Upper lobe of left lung (tissue), 6 donors: ENCODE results near the gene TSACC. TPM values are rescaled to one million over a fixed set of nuclear protein-coding genes. Genes with fewer than 3 reads are reported as not detected.

Experiments
- ATAC-seq, 2 donors: fragments of 200-7000 bp; cut with Tn5 transposase; one replicate each; pipeline ENCODE4 v1.9.1; 2022; ENCODE audit warnings: mild to moderate bottlenecking in 2 of 2, moderate library complexity in 2 of 2; ENCODE audit not compliant: low FRiP score in 2 of 2
- DNase-seq, 2 donors: peaks; one replicate each; pipeline ENCODE4 v3.0.0-alpha.2; 2019 to 2020
- H3K27ac ChIP-seq, 4 donors: fragments of 200-600 bp; sonication (generic); one replicate each; pipeline ENCODE4 v1.5.1; 2016 to 2019
- H3K27me3 ChIP-seq, 4 donors: fragments of 200-600 bp; sonication (generic); one replicate each; pipeline ENCODE4 v1.5.1; 2017 to 2019
- H3K36me3 ChIP-seq, 4 donors: fragments of 200-600 bp; sonication (generic); one replicate each; pipeline ENCODE4 v1.5.1; 2016 to 2019
- H3K4me1 ChIP-seq, 4 donors: fragments of 200-600 bp; sonication (generic); one replicate each; pipeline ENCODE4 v1.5.1; 2018 to 2019
- H3K4me3 ChIP-seq, 4 donors: fragments of 200-600 bp; sonication (generic); one replicate each; pipeline ENCODE4 v1.5.1; 2017 to 2019; ENCODE audit warnings: mild to moderate bottlenecking in 2 of 4, moderate library complexity in 1 of 4
- H3K9me3 ChIP-seq, 4 donors: fragments of 200-600 bp; sonication (generic); one replicate each; pipeline ENCODE4 v1.5.1; 2018 to 2019
- EP300 ChIP-seq, 4 donors: sonication (generic); formaldehyde crosslinking; IDR thresholded peaks; one replicate each; pipeline ENCODE4 v1.5.1; 2017; ENCODE audit warnings: antibody characterized with exemption in 4 of 4, control low read depth in 2 of 4
- POLR2A ChIP-seq, 4 donors: fragments of 450-650 bp; IDR thresholded peaks; one replicate each; pipeline ENCODE4 v1.5.1; 2016 to 2017; ENCODE audit warnings: antibody characterized with exemption in 4 of 4, mild to moderate bottlenecking in 2 of 4
- POLR2AphosphoS5 ChIP-seq, 2 donors: sonication (generic); formaldehyde crosslinking; IDR thresholded peaks; one replicate each; pipeline ENCODE4 v1.5.1; 2017; ENCODE audit warnings: antibody characterized with exemption in 2 of 2
- WGBS, 2 donors: methylation state at CpG; one replicate each; pipeline ENCODE4 v1.1.5; 2017 to 2018; 5-methylcytosine and 5-hydroxymethylcytosine counted together
- total RNA-seq, 6 donors: library from RNA; depleted of rRNA in 4 of 6; stranded (reverse); fragments of >200 nt in 4 of 6; gene quantifications; one replicate each; pipeline versions ENCODE4 v1.1.0 to v1.2.1, GENCODE V29; 2016 to 2021
- TF ChIP-seq, protein P1 (sequence below), 6 experiments: fragments of 450-650 bp in 4 of 6; fragments of 200-600 bp in 2 of 6; sonication (generic) in 2 of 6; IDR thresholded peaks; one replicate each; pipeline ENCODE4 v1.5.1; 2016 to 2019; ENCODE audit warnings: antibody characterized with exemption in 6 of 6
- donor health status: DM: no; HTN: no; CAD: no; lungs with moderate emphysema.
- donor health status: DM: no; HTN: yes; CAD: no; lungs with severe emphysema.

The TSACC gene
- total RNA-seq, 6 donors from 2014 or later = 1.1 to 4.2 TPM; not detected in 4

DNA sequence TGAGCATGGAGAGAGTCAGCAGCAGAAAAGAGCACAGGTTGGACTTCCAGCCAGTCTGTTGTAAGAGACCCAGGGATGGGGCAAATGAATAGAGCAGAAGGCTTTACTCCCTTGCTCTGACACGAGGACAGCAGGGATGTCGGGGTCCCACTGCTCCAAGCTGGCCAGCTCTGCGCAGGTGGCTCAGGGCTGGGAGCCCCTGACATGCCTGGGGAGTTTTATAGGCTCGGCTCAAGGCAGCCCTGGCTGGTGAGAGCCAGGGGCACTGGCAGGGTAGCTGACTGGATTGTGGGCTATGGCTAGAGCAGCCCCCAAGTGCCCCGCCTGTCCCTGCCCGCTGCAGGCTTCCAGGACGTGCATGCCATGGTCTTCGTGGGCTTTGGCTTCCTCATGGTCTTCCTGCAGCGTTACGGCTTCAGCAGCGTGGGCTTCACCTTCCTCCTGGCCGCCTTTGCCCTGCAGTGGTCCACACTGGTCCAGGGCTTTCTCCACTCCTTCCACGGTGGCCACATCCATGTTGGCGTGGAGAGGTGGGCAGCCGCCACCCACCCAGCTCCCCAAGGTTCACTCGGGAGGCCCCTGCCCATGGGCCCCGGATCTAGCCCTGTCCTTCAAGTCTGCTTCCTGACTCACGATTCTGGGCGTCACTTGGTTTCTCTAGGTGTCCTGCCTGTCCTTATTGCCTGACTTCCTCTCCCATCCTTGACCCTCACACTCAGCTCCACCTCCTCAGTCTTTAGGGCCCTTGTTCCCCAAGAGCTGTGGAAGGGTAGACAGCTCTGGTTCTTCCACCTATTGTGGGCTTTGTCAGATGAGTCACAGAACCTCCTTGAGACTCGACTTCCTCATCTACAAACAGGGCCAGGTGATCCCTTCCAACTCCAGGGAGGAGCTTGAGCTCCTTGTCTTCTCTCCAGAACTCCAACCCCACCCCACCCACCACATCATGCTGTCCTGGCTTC, 38.9 kb downstream of the TSACC start:
- no peak overlapping the region for H3K4me3 ChIP-seq
- peak in 1 of 2 donors; percentile 56 for DNase-seq
- TF ChIP-seq POLR2AphosphoS5 (IDR thresholded peaks at IDR 0.05) (no peak), POLR2A (IDR thresholded peaks at IDR 0.05) (no peak), EP300 (IDR thresholded peaks at IDR 0.05) (no peak)
- TF ChIP-seq, protein P1, sequence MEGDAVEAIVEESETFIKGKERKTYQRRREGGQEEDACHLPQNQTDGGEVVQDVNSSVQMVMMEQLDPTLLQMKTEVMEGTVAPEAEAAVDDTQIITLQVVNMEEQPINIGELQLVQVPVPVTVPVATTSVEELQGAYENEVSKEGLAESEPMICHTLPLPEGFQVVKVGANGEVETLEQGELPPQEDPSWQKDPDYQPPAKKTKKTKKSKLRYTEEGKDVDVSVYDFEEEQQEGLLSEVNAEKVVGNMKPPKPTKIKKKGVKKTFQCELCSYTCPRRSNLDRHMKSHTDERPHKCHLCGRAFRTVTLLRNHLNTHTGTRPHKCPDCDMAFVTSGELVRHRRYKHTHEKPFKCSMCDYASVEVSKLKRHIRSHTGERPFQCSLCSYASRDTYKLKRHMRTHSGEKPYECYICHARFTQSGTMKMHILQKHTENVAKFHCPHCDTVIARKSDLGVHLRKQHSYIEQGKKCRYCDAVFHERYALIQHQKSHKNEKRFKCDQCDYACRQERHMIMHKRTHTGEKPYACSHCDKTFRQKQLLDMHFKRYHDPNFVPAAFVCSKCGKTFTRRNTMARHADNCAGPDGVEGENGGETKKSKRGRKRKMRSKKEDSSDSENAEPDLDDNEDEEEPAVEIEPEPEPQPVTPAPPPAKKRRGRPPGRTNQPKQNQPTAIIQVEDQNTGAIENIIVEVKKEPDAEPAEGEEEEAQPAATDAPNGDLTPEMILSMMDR (IDR thresholded peaks at IDR 0.05) = no peak
- no peaks in the 10 kb centered on the region for H3K27me3 ChIP-seq
- no peaks in the 10 kb centered on the region for H3K4me1 ChIP-seq
- 72 to 77% methylated on average over 13 to 20 of the region's 20 CpGs for WGBS, 2 donors
- no peaks in the 10 kb centered on the region for H3K36me3 ChIP-seq
- ATAC-seq = no peak
- H3K9me3 ChIP-seq = no peaks in the 10 kb centered on the region
- no peak overlapping the region for H3K27ac ChIP-seq

DNA sequence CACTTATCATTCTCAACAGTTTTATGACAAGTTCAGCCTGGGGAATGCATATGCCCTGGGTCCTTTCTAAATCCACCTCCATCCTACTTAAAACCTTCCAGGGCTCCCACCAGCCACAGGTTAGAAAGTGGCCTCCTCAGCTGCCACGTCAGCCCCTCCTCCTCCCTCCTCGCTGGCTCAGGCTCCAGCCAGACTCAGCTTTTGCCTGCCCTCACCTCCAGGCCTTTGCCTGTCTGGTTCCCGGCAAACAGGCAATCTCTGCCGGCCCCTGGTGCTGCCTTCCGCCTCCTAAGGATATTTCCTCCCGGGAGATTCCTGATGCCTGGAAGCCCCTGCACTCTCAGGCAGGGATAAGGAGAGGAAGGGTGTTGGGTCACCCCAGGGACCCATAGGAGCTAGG, 40.2 kb downstream of the TSACC start:
- no peak overlapping the region for H3K4me3 ChIP-seq
- no peak overlapping the region for H3K27ac ChIP-seq
- H3K4me1 ChIP-seq = no peaks in the 10 kb centered on the region
- 67 to 82% methylated on average over 6 of the region's 6 CpGs for WGBS, 2 donors
- no peak for DNase-seq
- ATAC-seq = no peak
- no peaks in the 10 kb centered on the region for H3K9me3 ChIP-seq
- TF ChIP-seq, protein P1 (IDR thresholded peaks at IDR 0.05) = no peak
- TF ChIP-seq POLR2AphosphoS5 (IDR thresholded peaks at IDR 0.05) (no peak), EP300 (IDR thresholded peaks at IDR 0.05) (no peak), POLR2A (IDR thresholded peaks at IDR 0.05) (no peak)
- H3K27me3 ChIP-seq = no peaks in the 10 kb centered on the region
- no peaks in the 10 kb centered on the region for H3K36me3 ChIP-seq

DNA sequence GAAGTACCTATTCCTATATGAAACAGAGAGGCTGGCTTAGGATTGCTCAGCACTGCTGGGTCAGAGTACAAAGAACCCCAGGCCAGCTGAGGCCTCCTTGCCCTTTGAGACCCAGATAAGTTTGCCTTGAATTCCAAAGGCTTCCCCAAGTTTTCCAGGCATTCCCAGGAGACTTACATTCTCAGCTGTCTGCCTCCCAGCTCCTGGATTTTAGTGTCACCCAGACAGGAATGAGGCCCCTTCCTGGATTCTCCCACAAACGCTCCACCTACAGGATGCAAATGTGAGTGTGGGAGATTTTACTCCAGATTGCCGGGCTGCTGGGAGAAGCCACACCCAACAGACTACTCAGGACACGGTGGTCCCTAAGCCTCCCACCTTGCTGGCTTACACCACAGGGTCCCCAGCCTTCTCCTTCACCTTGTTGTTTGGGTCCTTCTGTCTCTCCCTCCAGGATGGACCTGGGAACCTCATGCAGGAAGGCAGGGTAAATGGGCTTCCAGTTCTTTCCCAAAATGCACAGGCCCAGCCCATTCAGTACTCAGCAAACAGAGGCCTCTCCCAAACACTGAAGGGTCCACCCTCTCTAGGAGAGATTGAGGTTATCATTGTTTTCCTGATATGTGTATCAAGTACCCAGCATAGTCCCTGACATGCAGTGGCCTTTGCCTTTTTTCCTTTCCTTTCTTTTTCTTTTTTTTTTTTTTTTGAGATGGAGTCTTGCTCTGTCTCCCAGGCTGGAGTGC, 41.3 kb downstream of the TSACC start:
- H3K27me3 ChIP-seq = no peaks in the 10 kb centered on the region
- ATAC-seq (no peak), DNase-seq (no peak)
- H3K9me3 ChIP-seq = no peaks in the 10 kb centered on the region
- no peaks in the 10 kb centered on the region for H3K4me1 ChIP-seq
- 25 to 40% methylated on average over 3 of the region's 3 CpGs for WGBS, 2 donors
- no peak overlapping the region for H3K4me3 ChIP-seq
- H3K27ac ChIP-seq = no peak overlapping the region
- H3K36me3 ChIP-seq = no peaks in the 10 kb centered on the region
- TF ChIP-seq, protein P1 (IDR thresholded peaks at IDR 0.05) = no peak
- no peak for TF ChIP-seq POLR2A (IDR thresholded peaks at IDR 0.05)
- no peak for TF ChIP-seq POLR2AphosphoS5 (IDR thresholded peaks at IDR 0.05)
- no peak for TF ChIP-seq EP300 (IDR thresholded peaks at IDR 0.05)

DNA sequence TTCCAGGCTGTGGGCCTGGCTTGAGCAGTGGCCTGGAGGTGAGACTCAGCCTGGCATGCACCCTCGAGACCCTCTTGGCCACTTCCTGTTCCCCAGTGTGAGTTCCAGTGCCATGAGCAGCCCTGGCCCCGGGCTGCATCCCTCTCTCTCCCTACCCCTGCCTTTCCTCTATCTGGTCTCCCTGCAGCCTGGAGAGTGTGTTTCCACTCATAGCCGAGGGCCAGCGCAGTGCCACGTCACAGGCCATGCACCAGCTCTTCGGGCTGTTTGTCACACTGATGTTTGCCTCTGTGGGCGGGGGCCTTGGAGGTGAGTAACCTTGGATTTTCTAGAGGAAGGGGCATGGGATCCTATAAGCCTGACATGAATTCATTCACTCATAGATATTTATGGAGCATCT, 44.2 kb downstream of the TSACC start:
- H3K4me1 ChIP-seq = no peaks in the 10 kb centered on the region
- 65 to 77% methylated on average over 7 of the region's 7 CpGs for WGBS, 2 donors

More for the DNA sequence above, 44.2 kb downstream of the TSACC start:
- Histone ChIP-seq H3K9me3 (no peaks in the 10 kb centered on the region), H3K4me3 (no peak overlapping the region), H3K36me3 (no peaks in the 10 kb centered on the region), H3K27ac (no peak overlapping the region), H3K27me3 (peaks cover 0 to under 1% (median 0%) of the 10 kb centered on the region in 4 donors)
- no peak for TF ChIP-seq POLR2A (IDR thresholded peaks at IDR 0.05)
- TF ChIP-seq, protein P1 (IDR thresholded peaks at IDR 0.05) = no peak
- ATAC-seq (no peak), DNase-seq (no peak)
